Measurements from ENCODE around the gene ROBO2.
"Not testable (repeated sequence)": the region's sequence is repeated elsewhere in the genome, so short reads cannot be mapped to it uniquely, and the experiment has no call there.

The ROBO2 gene

GRCh38 chr3:77345009-77345408 is 305.1 kb downstream of the ROBO2 start:
- no peak for DNase-seq

- DNase-seq: no peak
Observed at GRCh38 chr3:77348244-77348855, 308.5 kb downstream of the ROBO2 start.

- DNase-seq: no peak
Observed at GRCh38 chr3:77354958-77355357, 315.1 kb downstream of the ROBO2 start.

- no peak for DNase-seq
Observed at GRCh38 chr3:77362936-77363335, 323.0 kb downstream of the ROBO2 start.

GRCh38 chr3:77365152-77365551 is 325.3 kb downstream of the ROBO2 start:
- DNase-seq: no peak

GRCh38 chr3:77370413-77370812 is 330.5 kb downstream of the ROBO2 start:
- DNase-seq: no peak

- DNase-seq: no peak
Observed at GRCh38 chr3:77372018-77372417, 332.1 kb downstream of the ROBO2 start.

GRCh38 chr3:77372634-77373346 is 332.9 kb downstream of the ROBO2 start:
- no peak for DNase-seq

GRCh38 chr3:77373619-77374018 is 333.7 kb downstream of the ROBO2 start:
- DNase-seq: no peak

- DNase-seq: no peak
Observed at GRCh38 chr3:77376511-77376910, 336.6 kb downstream of the ROBO2 start.

- no peak for DNase-seq
Observed at GRCh38 chr3:77377717-77378116, 337.8 kb downstream of the ROBO2 start.

GRCh38 chr3:77380136-77380535 is 340.2 kb downstream of the ROBO2 start:
- DNase-seq: no peak

GRCh38 chr3:77381431-77381830 is 341.5 kb downstream of the ROBO2 start:
- no peak for DNase-seq

- no peak for DNase-seq
Observed at GRCh38 chr3:77392181-77392580, 352.3 kb downstream of the ROBO2 start.

- DNase-seq: no peak
Observed at GRCh38 chr3:77394046-77394445, 354.1 kb downstream of the ROBO2 start.

- no peak for DNase-seq
Observed at GRCh38 chr3:77404871-77405270, 365.0 kb downstream of the ROBO2 start.

GRCh38 chr3:77407441-77407840 is 367.5 kb downstream of the ROBO2 start:
- DNase-seq: no peak

GRCh38 chr3:77410334-77410733 is 370.4 kb downstream of the ROBO2 start:
- not testable (repeated sequence) for DNase-seq

- no peak for DNase-seq
Observed at GRCh38 chr3:77411334-77411733, 371.4 kb downstream of the ROBO2 start.

- DNase-seq: no peak
Observed at GRCh38 chr3:77412021-77412438, 372.1 kb downstream of the ROBO2 start.

GRCh38 chr3:77412584-77412983 is 372.7 kb downstream of the ROBO2 start:
- DNase-seq: no peak

- no peak for DNase-seq
Observed at GRCh38 chr3:77414881-77415280, 375.0 kb downstream of the ROBO2 start.

- no peak for DNase-seq
Observed at GRCh38 chr3:77420336-77420735, 380.4 kb downstream of the ROBO2 start.

GRCh38 chr3:77421916-77422315 is 382.0 kb downstream of the ROBO2 start:
- no peak for DNase-seq

GRCh38 chr3:77426531-77426930 is 386.6 kb downstream of the ROBO2 start:
- DNase-seq: no peak
